Measurements from ENCODE around the gene KRTAP5-4.

- no peak for TF ChIP-seq POLR2A (IDR thresholded peaks at IDR 0.05)
- TF ChIP-seq CTCF (IDR thresholded peaks at IDR 0.05 in 8 of 11, conservative IDR thresholded peaks at IDR 0.05 in 3 of 11) = no peak
Observed at GRCh38 chr11:1671658-1672057, 49.7 kb upstream of the KRTAP5-4 start.

All from spleen (tissue), 7 donors.